Activated T-cell treated with anti-CD3 and anti-CD28 coated beads for 48 hours (primary cell): Measurements from ENCODE around the gene TRPV4.

Source experiments
- DNase-seq: peaks from one replicate; pipeline ENCODE4 v3.0.0-alpha.2; 2020; ENCODE audit warnings: low read depth

Gene TRPV4

GRCh38 chr12:109776624-109777023 is 56.6 kb downstream of the TRPV4 start:
- DNase-seq: no peak

DNA sequence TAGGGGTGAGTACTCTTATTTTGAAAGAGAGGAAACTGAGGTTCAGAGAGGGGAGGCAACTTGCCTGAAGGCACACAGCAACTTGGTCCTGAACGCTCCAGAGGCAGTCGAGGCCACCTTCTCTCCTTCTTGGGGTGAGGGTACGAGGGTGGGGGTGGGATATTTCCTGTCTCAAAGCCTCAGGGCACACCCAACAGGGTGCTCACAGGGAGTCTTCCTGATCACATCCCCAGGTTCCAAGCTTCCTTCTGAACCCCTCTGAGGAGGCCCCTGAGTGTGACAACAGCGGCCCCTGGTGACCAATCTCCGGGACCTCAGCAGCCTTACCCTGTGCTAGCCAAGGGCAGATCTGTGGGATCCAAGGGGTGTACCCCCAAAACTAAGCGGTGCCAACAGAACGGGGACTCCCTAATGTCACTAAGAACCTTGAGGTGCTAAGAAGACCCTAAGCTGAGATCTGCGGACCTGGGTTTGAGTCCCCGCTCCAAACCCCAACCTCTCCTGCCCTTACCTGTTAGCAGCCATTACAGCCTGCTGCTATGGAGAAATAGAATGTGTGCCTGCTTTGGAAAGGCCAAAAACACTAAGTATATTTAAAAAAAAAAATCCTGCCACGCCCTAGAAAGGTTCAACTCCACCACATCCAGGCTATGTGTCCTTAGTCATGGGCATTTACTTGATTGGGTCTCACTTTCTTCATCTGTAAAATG is 57.9 kb downstream of the TRPV4 start:
- DNase-seq: peak; percentile 59

GRCh38 chr12:109773384-109774011 is 59.7 kb downstream of the TRPV4 start:
- no peak for DNase-seq

DNA sequence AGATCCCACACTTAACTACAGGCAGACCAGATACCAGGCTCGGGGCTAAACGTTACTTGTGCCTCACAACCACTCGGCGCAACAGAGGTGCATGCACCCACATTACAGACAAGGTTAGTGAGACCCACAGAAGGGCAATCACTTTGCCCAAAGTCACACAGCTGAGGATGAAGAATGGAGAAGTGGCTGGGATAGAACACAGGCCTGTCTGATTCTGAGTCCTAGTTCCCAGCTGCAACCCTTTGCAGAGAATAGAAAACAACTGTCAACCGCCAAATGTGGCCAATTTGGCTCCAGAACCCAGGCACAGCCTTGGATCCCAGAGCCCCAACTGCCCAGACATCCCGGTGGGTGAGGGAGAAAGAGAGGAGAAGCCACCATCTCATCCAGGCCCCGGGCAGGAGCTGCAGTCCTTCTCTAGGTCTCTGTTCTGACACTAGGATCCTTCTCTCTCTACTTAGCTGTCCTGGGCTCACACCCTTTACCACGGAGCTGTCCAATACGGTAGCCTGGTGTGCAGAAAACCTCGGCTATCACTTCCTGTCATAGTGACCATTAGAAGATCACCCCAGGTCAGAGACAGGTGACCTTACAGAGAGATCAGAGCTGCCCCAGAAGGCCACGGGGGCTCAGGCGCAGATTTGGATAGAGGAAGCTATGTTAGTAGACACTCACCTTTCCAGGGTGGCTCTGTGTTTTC is 60.4 kb downstream of the TRPV4 start:
- DNase-seq: no peak

GRCh38 chr12:109771746-109772621 is 61.2 kb downstream of the TRPV4 start:
- DNase-seq: no peak

DNA sequence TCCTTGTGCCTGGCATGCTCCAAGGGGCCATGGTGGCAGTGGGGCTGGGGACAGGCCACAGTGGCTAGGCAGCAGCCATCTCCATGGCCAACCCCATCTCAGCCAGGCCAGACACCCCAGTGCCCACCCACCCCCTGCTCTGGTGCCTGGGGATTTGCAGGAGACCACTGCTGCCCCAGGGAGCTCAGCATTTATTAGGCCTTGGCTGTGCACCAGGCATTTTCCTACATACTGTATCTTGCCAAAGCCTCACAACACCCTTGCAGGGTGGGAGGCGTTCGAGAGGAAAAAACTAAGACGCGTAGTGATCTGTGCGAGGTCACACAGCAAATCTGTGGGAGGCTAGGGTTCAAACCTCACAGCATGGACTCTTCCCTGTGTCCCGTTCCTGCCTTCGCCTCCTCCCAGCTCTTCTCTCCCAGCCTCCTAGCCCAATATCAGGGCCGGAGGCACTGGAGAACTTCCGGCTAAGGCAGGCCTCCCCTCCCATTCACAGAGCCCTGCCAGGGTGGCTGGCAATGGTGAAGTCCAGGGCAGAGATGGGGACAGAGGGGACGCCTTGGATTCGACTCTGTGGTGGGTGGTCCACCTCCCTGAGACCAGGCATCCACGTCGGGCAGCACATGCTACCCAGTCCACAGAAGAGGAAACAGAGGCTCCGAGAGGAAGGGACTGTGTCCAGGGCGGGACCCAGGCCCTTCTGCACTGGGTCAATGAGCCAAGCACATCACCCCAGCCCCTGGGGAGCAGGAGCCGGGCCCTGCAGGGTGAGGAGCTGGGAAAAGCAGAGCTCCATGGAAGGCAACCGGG is 62.1 kb downstream of the TRPV4 start:
- DNase-seq: no peak

DNA sequence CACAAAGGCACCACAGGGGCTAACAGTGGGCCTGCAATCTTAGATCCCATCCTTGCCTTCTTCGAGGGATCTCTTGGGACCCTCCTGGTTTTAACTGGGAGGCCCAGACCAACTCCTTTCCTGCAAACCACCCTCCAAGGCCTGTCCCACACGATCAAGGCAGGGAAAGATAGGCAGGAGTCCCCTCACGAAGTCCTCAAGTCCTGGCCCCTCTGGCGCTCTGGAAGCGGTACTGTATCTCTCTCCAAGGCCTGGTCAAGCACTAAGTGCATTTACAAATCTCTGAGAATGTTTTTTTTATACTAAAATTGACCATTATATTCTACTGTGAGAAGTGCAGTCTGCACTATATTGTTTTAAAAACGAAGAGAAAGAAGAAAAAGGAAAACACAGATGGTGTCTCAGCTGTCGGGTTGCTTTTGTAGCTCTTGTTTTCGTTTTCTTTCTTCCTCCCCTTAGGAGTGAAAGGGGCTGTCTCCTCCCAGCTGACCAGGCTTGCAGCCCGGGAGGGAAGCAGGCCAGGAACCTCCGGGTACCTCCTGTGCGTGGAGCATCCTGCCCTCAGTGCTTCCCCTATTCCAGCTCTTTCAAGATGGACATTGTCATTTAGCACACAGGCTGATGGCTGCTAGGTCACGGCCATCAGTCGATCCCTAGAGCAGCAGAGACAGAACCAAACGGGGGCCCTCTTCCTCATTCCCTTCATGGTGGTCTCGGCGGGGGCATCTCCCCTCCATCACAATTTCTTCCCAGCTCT is 62.9 kb downstream of the TRPV4 start:
- DNase-seq: no peak

GRCh38 chr12:109768901-109769670 is 64.1 kb downstream of the TRPV4 start:
- DNase-seq: no peak

DNA sequence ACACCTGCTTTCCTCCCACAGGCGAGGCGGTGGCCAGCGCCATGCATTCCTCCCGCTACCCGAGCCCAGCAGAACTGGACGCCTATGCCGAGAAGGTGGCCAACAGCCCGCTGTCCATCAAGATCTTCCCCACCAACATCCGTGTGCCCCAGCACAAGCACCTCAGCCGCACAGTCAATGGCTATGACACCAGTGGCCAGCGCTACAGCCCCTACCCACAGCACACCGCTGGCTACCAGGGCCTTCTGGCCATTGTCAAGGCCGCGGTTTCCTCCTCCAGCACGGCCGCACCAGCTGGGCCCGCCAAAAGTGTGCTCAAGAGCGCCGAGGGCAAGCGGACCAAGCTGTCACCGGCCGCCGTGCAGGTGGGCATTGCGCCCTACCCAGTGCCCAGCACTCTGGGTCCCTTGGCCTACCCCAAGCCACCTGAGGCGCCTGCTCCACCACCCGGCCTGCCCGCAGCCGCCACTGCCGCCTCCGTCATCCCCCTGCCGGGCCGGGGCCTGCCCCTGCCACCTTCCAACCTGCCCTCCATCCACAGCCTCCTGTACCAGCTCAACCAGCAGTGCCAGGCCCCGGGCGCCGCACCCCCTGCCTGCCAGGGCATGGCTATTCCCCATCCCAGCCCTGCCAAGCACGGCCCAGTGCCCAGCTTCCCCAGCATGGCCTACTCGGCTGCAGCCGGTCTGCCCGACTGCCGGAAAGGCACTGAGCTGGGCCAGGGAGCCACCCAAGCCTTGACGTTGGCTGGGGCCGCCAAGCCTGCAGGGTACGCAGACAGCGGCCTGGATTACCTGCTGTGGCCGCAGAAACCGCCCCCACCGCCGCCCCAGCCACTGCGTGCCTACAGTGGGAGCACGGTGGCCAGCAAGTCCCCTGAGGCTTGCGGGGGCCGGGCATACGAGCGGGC is 65.0 kb downstream of the TRPV4 start:
- no peak for DNase-seq

DNA sequence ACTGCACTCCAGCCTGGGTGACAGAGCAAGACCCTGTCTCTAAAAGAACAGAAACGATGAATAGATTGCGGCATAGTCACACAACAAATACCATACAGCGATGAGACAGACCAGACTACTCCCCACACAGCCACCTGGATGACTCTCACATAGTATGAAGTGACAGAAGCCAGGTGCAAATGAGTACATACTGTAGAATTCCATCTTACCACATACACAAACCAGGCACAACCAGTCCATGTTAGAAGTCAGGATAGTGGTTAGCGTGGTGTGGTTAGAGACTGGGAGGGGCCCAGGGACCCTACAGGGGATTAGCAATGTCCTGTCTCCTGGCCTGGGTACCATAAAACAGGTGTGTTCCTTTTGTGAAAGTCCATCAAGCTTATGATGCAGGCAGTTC is 65.7 kb downstream of the TRPV4 start:
- DNase-seq: no peak

GRCh38 chr12:109766251-109766778 is 66.9 kb downstream of the TRPV4 start:
- no peak for DNase-seq

GRCh38 chr12:109765446-109765810 is 67.8 kb downstream of the TRPV4 start:
- DNase-seq: no peak

- DNase-seq: no peak
These were observed 68.3 kb downstream of the TRPV4 start for GRCh38 chr12:109764776-109765445.

DNA sequence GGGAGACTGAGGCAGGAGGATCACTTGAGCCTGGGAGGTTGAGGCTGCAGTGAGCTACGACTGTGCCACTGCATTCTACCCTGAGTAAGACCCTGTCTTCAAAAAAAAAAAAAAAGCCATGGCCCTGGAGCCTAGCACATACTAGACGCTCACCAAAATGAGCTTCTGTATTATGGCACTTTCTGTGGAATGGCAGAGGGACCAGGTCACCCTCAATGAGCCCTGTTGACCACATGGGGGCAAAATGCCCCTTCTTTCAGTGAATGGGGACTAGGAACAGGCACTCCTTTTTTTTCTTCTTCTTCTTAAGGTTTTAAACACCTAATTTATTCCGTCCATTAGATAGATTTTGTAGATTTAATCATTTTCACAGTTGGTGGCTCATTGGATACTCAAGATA is 69.1 kb downstream of the TRPV4 start:
- no peak for DNase-seq

DNA sequence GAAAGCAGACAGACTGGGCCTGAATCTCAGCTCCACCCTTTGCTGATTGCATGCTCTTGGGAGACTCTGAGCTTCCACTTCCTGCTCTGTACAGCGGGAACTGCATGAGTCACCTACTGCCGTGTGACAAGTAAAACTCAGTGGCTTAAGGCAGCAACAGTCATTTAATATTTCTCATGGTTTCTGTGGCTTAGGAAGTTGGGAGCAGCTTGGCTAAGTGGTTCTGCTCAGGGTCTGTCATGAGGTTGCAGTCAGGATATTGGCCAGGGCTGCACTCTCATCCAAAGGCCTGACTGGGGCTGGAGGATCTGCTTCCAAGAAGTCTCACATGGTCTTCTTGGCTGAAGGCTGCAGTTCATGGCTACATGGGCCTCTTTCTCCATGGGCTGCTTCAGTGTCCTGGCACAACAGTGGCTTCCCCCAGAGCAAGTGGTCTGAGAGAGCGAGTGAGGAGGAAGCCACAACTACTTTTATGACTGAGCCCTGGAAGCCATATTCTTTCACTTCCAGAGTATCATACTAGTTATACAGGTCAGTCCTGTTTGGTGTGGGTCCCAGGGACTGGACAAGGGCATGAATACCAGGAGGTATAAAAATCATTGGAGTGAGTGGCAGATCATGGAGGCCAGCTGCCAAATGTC is 69.9 kb downstream of the TRPV4 start:
- no peak for DNase-seq

DNA sequence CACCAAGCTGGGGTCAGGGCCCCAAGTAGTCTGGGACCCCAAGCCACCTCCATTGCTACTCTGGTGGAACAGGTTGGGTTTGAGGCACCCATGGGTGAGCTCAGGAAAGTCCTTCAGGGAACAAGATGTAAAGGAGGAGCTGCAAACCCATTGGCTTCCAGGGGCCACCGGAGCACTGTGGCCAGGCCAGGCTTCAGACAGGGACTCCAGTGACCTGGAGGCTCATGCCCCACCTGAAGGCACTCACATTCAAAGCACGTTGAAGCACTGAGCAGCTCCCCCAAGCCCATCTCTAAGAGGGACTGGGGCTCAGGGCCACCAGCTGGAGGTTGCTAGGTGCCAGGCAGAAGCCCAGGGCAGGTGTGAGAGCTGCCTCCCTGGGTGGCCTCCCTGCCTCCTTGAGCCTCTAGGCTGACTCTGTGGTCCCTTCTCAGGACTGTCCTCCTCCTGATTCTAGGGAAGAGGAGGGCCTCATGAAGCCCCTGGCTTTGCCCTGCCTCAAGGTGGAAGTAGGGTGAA is 70.5 kb downstream of the TRPV4 start:
- DNase-seq: no peak

- DNase-seq: no peak
These were observed 71.0 kb downstream of the TRPV4 start for GRCh38 chr12:109762071-109762672.
